Mammary epithelial cell (primary cell): ENCODE data around the gene NTM.

Experiments
- CTCF ChIP-seq, 2 donors: IDR thresholded peaks in 1 of 2; conservative IDR thresholded peaks in 1 of 2; 2 replicates each; pipeline ENCODE4 v1.5.1; 2011 to 2012; ENCODE audit warnings: inconsistent platforms in 2 of 2, low read length in 2 of 2, mild to moderate bottlenecking in 2 of 2, control low read depth in 1 of 2, low read depth in 1 of 2; ENCODE audit not compliant: insufficient read depth in 1 of 2; ENCODE audit errors: extremely low read depth in 1 of 2
- EZH2 ChIP-seq: IDR thresholded peaks from 2 replicates; pipeline ENCODE4 v1.6.1; 2012; ENCODE audit warnings: low read length, inconsistent platforms, borderline replicate concordance

DNA sequence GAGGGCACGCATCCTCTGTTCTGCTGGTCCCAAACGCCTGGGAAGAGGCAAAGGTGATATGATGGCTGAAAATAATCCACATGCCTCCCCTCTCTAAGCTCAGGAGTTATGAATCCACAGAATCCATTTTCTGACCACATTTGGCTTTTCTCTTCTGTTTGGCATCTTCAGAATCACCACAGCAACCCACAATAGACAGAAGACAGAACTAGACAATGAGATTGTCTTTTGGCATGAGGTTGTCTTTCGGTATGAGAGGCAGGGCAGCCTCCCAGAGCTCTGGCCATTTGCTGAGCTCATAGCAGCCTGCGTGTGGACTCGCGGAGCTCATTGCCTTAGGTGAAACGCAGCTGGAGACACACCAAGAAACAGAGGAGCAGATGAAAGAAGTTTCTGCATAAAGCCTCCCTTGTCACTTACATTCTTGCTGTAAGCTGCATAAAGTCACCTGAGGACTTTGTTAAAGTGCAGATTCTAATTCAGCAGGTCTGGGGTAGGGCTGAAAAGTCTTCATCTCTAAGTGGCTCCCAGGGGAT lies 868.0 kb downstream of the NTM start:
- TF ChIP-seq CTCF (conservative IDR thresholded peaks at IDR 0.05 in 1 of 2, IDR thresholded peaks at IDR 0.05 in 1 of 2; ENCODE audit: extremely low read depth in 1 of 2, insufficient read depth in 1 of 2, low read depth in 1 of 2, low read length in 2 of 2): no peak
- TF ChIP-seq EZH2: no peak
